ENCODE measurements around the gene HAUS5.

The HAUS5 gene

GRCh38 chr19:35665157-35665556, 52.6 kb downstream of the HAUS5 start:
- DNase-seq (ENCODE audit: low read depth, low spot score), result no peak
- H3K4me3 ChIP-seq (ENCODE audit: low read length), result no peak overlapping the region

GRCh38 chr19:35665604-35666003, 53.1 kb downstream of the HAUS5 start:
- no peak for DNase-seq (ENCODE audit: low read depth, low spot score)

GRCh38 chr19:35666251-35666913, 53.8 kb downstream of the HAUS5 start, which contains the start of gene UPK1A:
TSS of gene UPK1A (plus strand) at chr19:35666517. CDS start at chr19:35666813, 296 bp downstream.
- DNase-seq (ENCODE audit: low read depth, low spot score), result no peak
- no peak within 1 kb of the TSS for H3K4me3 ChIP-seq (ENCODE audit: low read length)

More at GRCh38 chr19:35665604-35666003, 53.1 kb downstream of the HAUS5 start:
- H3K4me3 ChIP-seq (ENCODE audit: low read length), result no peak overlapping the region

GRCh38 chr19:35669566-35669965, 57.0 kb downstream of the HAUS5 start:
- no peak for DNase-seq (ENCODE audit: low read depth, low spot score)
- H3K4me3 ChIP-seq (ENCODE audit: low read length), result no peak overlapping the region

- DNase-seq (ENCODE audit: low read depth, low spot score), result no peak
- H3K4me3 ChIP-seq (ENCODE audit: low read length), result no peak overlapping the region
Observed at GRCh38 chr19:35669974-35670373, 57.4 kb downstream of the HAUS5 start.

GRCh38 chr19:35670686-35671085, 58.2 kb downstream of the HAUS5 start:
- DNase-seq (ENCODE audit: low read depth, low spot score), result no peak
- H3K4me3 ChIP-seq (ENCODE audit: low read length), result no peak overlapping the region

GRCh38 chr19:35671818-35672217, 59.3 kb downstream of the HAUS5 start:
- peak; percentile 24 for DNase-seq (ENCODE audit: low read depth, low spot score)

GRCh38 chr19:35673121-35673804, 60.7 kb downstream of the HAUS5 start:
- H3K4me3 ChIP-seq (ENCODE audit: low read length), result peak overlapping the region; percentile 23
- no peak for DNase-seq (ENCODE audit: low read depth, low spot score)

More at GRCh38 chr19:35671818-35672217, 59.3 kb downstream of the HAUS5 start:
- no peak overlapping the region for H3K4me3 ChIP-seq (ENCODE audit: low read length)

Measured in Jurkat, Clone E6-1 (cell line).